LHCN-M2 (cell line): Measurements from ENCODE around the gene HSPA12B. TPM values are rescaled to one million over a fixed set of nuclear protein-coding genes. Genes with fewer than 3 reads are reported as not detected.

ENCODE experiments used
- DNase-seq: peaks from one replicate; pipeline ENCODE4 v3.0.0-alpha.2; 2012; ENCODE audit warnings: low read depth
- total RNA-seq: library from RNA; depleted of rRNA; stranded (reverse); fragments of >200 nt; gene quantifications from 2 replicates; pipeline ENCODE4 v1.2.3, GENCODE V29; 2014

The HSPA12B gene
- total RNA-seq, 1 experiment from 2014 or later: not detected

GRCh38 chr20:3702611-3703391 lies 29.7 kb upstream of the HSPA12B start:
- no peak for DNase-seq

- no peak for DNase-seq
These were observed 28.4 kb upstream of the HSPA12B start for GRCh38 chr20:3704087-3704486.

GRCh38 chr20:3705491-3705969 lies 27.0 kb upstream of the HSPA12B start:
- no peak for DNase-seq

GRCh38 chr20:3705970-3706739 lies 26.3 kb upstream of the HSPA12B start:
- DNase-seq: no peak

GRCh38 chr20:3706774-3707507 lies 25.5 kb upstream of the HSPA12B start:
- DNase-seq: peak; percentile 39

GRCh38 chr20:3707508-3707899 lies 25.0 kb upstream of the HSPA12B start:
- no peak for DNase-seq

- no peak for DNase-seq
These were observed 22.4 kb upstream of the HSPA12B start for GRCh38 chr20:3710011-3710466.

GRCh38 chr20:3710703-3711483 lies 21.6 kb upstream of the HSPA12B start:
- peak; percentile 38 for DNase-seq

GRCh38 chr20:3711484-3711941 lies 21.0 kb upstream of the HSPA12B start:
- no peak for DNase-seq

- DNase-seq: no peak
These were observed 20.1 kb upstream of the HSPA12B start, which contains the start of gene SIGLEC1 for GRCh38 chr20:3712279-3712873. Gene SIGLEC1, minus strand, starts transcription at chr20:3712600. Its CDS starts 5,472 bp downstream, at chr20:3707128.

- no peak for DNase-seq
These were observed 18.4 kb upstream of the HSPA12B start for GRCh38 chr20:3714092-3714491.

- peak; percentile 20 for DNase-seq
These were observed 16.2 kb upstream of the HSPA12B start for GRCh38 chr20:3716195-3716834.

GRCh38 chr20:3719046-3719445 lies 13.4 kb upstream of the HSPA12B start:
- DNase-seq: no peak

- no peak for DNase-seq
These were observed 12.4 kb upstream of the HSPA12B start for GRCh38 chr20:3720068-3720467.

- no peak for DNase-seq
These were observed 11.9 kb upstream of the HSPA12B start for GRCh38 chr20:3720626-3721025.

- DNase-seq: no peak
These were observed 10.6 kb upstream of the HSPA12B start for GRCh38 chr20:3721912-3722311.

GRCh38 chr20:3723284-3723683 lies 9.2 kb upstream of the HSPA12B start:
- DNase-seq: no peak

- no peak for DNase-seq
These were observed 8.1 kb upstream of the HSPA12B start for GRCh38 chr20:3724356-3724755.

- peak; percentile 44 for DNase-seq
These were observed 5.0 kb upstream of the HSPA12B start for GRCh38 chr20:3727401-3728021.

GRCh38 chr20:3728354-3728753 lies 4.1 kb upstream of the HSPA12B start:
- no peak for DNase-seq
